Ishikawa (cell line): Measurements from ENCODE around the gene NRROS.

ENCODE experiments used
- CEBPB ChIP-seq: IDR thresholded peaks from 2 replicates; pipeline ENCODE4 v1.6.1; 2012
- CREB1 ChIP-seq: IDR thresholded peaks from 2 replicates; pipeline ENCODE4 v1.6.1; 2012; ENCODE audit warnings: low read depth
- EGR1 ChIP-seq: IDR thresholded peaks from 2 replicates; pipeline ENCODE4 v1.6.1; 2012
- EP300 ChIP-seq: IDR thresholded peaks from 2 replicates; pipeline ENCODE4 v1.6.1; 2012; ENCODE audit warnings: borderline replicate concordance
- FOXM1 ChIP-seq: IDR thresholded peaks from 2 replicates; pipeline ENCODE4 v1.6.1; 2012; ENCODE audit warnings: low read depth, borderline replicate concordance
- MAX ChIP-seq: IDR thresholded peaks from 2 replicates; pipeline ENCODE4 v1.6.1; 2012
- NFIC ChIP-seq: IDR thresholded peaks from 2 replicates; pipeline ENCODE4 v1.6.1; 2012
- RAD21 ChIP-seq: IDR thresholded peaks from 2 replicates; pipeline ENCODE4 v1.6.1; 2012; ENCODE audit warnings: low read depth
- REST ChIP-seq: IDR thresholded peaks from 2 replicates; pipeline ENCODE4 v1.6.1; 2012; ENCODE audit warnings: low read depth, mild to moderate bottlenecking
- TAF1 ChIP-seq: IDR thresholded peaks from 2 replicates; pipeline ENCODE4 v1.6.1; 2012; ENCODE audit warnings: low read depth, mild to moderate bottlenecking
- TCF12 ChIP-seq: IDR thresholded peaks from 2 replicates; pipeline ENCODE4 v1.6.1; 2012; ENCODE audit warnings: low read depth
- TEAD4 ChIP-seq: IDR thresholded peaks from 2 replicates; pipeline ENCODE4 v1.6.1; 2012
- USF1 ChIP-seq: IDR thresholded peaks from 2 replicates; pipeline ENCODE4 v1.6.1; 2012
- YY1 ChIP-seq: IDR thresholded peaks from 2 replicates; pipeline ENCODE4 v1.6.1; 2012; ENCODE audit warnings: low read depth
- ZBTB7A ChIP-seq: IDR thresholded peaks from 2 replicates; pipeline ENCODE4 v1.6.1; 2012; ENCODE audit warnings: low read depth

Gene NRROS

GRCh38 chr3:196611761-196612483 is 27.6 kb upstream of the NRROS start:
- TF ChIP-seq ZBTB7A: no peak
- TF ChIP-seq NFIC: no peak
- TF ChIP-seq TAF1: no peak
- no peak for TF ChIP-seq TCF12
- TF ChIP-seq FOXM1: no peak
- no peak for TF ChIP-seq EGR1

- TF ChIP-seq ZBTB7A (no peak), EGR1 (no peak), TEAD4 (no peak), CREB1 (no peak), USF1 (no peak), REST (no peak), FOXM1 (no peak), CEBPB (no peak), RAD21 (no peak), TAF1 (no peak), TCF12 (no peak), MAX (no peak), NFIC (no peak), EP300 (no peak), YY1 (no peak)
These were observed 22.2 kb upstream of the NRROS start for GRCh38 chr3:196617256-196617655.

GRCh38 chr3:196619223-196619622 is 20.3 kb upstream of the NRROS start:
- TF ChIP-seq ZBTB7A (no peak), CREB1 (no peak), TCF12 (no peak), EP300 (no peak), FOXM1 (no peak), EGR1 (no peak)

GRCh38 chr3:196620161-196620604 is 19.3 kb upstream of the NRROS start:
- TF ChIP-seq CREB1 (no peak), EGR1 (no peak), ZBTB7A (no peak), RAD21 (no peak), NFIC (no peak), TCF12 (no peak), USF1 (no peak)

- TF ChIP-seq FOXM1: no peak
- TF ChIP-seq TCF12: no peak
- TF ChIP-seq EGR1: no peak
- no peak for TF ChIP-seq MAX
- no peak for TF ChIP-seq CREB1
- no peak for TF ChIP-seq NFIC
- TF ChIP-seq EP300: no peak
- no peak for TF ChIP-seq USF1
- no peak for TF ChIP-seq YY1
- TF ChIP-seq ZBTB7A: no peak
These were observed 18.8 kb upstream of the NRROS start for GRCh38 chr3:196620684-196621083.

GRCh38 chr3:196621611-196622010 is 17.9 kb upstream of the NRROS start:
- TF ChIP-seq EGR1 (no peak), CEBPB (no peak), TCF12 (no peak), TEAD4 (no peak), RAD21 (no peak), ZBTB7A (no peak), FOXM1 (no peak), MAX (no peak), YY1 (no peak), TAF1 (no peak), EP300 (no peak), USF1 (no peak), NFIC (no peak), CREB1 (no peak), REST (no peak)
